ENCODE results near the gene HDLBP.

DNA sequence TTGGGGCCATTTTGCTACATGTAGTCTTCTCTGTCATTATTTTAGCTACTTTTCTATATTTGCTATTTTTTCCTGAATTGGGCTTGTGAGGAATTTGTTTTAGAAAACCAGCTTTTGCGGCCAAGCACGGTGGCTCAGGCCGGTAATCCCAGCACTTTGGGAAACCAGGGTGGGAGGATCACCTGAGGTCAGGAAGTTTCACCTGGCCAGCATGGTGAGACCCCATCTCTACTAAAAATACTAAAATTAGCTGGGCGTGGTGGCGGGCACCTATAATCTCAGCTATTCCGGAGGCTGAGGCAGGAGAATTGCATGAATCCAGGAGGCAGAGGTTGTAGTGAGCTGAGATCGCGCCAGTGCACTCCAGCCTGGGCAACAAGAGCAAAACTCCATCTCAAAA, 4.9 kb upstream of the HDLBP start:
- TF ChIP-seq GATA2 (IDR thresholded peaks at IDR 0.05; ENCODE audit: low read depth, low read length) (no peak), GATA3 (IDR thresholded peaks at IDR 0.05; ENCODE audit: low read depth, low read length) (no peak)

Data from SH-SY5Y (cell line).